HL-60 (cell line): ENCODE data around the gene SMIM5.

Experiments
- POLR2AphosphoS5 ChIP-seq: IDR thresholded peaks from 2 replicates; pipeline ENCODE4 v1.6.1; 2012; ENCODE audit warnings: low read depth
- SPI1 ChIP-seq: IDR thresholded peaks from 2 replicates; pipeline ENCODE4 v1.6.1; 2012; ENCODE audit warnings: low read depth, mild to moderate bottlenecking, borderline replicate concordance
- TF ChIP-seq, protein P1 (sequence below): IDR thresholded peaks from one replicate; pipeline ENCODE4 v1.5.1; 2011; ENCODE audit warnings: low read length, control low read depth, inconsistent platforms; ENCODE audit not compliant: insufficient read depth
- TF ChIP-seq, protein P2 (sequence below): IDR thresholded peaks from 2 replicates; pipeline ENCODE4 v1.6.1; 2012; ENCODE audit warnings: low read depth; ENCODE audit not compliant: insufficient replicate concordance

DNA sequence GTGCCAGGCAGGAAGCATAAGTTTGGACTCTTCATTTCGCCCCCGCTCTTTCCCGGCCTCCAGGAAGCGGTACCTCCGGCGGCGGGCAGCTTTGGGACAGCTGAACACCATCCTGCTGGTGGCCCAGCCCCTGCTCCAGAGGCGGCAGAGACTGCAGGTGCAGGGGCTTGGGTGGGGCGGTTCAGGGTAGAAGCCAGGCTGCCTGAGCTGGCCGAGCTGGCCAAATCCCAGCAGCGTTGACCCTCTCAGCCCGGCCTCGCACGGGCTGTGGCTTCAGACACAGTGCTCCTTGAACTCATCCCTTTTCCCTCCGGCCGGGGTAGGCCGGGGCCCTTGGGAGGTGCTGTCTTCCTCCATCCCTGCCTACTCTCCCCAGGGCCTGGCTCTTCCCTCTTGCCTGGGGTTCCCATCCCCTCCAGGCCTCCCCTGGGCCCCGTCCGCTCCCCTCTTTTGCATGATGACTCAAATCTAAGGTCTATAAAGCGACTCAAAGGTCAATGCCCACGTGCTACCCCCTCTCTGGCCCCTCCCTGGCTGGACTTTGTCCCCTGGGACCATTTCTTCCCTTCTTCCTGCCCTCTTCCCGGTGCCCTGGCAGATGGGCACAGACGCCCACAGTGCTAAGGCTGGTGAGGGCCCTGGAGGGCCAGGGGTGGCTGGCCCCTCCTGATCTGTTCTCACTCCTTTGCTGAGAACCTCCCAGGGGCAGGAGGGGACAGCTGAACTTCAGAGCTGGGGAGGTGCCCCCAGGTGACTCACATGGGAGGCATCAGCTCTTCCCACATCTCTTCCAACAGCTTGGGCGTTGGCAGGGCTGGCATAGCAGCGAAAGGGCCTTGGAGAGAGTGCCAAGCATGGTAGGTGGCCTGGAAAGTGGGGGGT, 22.9 kb upstream of the SMIM5 start:
- no peak for TF ChIP-seq POLR2AphosphoS5
- TF ChIP-seq, protein P1, sequence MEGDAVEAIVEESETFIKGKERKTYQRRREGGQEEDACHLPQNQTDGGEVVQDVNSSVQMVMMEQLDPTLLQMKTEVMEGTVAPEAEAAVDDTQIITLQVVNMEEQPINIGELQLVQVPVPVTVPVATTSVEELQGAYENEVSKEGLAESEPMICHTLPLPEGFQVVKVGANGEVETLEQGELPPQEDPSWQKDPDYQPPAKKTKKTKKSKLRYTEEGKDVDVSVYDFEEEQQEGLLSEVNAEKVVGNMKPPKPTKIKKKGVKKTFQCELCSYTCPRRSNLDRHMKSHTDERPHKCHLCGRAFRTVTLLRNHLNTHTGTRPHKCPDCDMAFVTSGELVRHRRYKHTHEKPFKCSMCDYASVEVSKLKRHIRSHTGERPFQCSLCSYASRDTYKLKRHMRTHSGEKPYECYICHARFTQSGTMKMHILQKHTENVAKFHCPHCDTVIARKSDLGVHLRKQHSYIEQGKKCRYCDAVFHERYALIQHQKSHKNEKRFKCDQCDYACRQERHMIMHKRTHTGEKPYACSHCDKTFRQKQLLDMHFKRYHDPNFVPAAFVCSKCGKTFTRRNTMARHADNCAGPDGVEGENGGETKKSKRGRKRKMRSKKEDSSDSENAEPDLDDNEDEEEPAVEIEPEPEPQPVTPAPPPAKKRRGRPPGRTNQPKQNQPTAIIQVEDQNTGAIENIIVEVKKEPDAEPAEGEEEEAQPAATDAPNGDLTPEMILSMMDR = no peak
- TF ChIP-seq, protein P2, sequence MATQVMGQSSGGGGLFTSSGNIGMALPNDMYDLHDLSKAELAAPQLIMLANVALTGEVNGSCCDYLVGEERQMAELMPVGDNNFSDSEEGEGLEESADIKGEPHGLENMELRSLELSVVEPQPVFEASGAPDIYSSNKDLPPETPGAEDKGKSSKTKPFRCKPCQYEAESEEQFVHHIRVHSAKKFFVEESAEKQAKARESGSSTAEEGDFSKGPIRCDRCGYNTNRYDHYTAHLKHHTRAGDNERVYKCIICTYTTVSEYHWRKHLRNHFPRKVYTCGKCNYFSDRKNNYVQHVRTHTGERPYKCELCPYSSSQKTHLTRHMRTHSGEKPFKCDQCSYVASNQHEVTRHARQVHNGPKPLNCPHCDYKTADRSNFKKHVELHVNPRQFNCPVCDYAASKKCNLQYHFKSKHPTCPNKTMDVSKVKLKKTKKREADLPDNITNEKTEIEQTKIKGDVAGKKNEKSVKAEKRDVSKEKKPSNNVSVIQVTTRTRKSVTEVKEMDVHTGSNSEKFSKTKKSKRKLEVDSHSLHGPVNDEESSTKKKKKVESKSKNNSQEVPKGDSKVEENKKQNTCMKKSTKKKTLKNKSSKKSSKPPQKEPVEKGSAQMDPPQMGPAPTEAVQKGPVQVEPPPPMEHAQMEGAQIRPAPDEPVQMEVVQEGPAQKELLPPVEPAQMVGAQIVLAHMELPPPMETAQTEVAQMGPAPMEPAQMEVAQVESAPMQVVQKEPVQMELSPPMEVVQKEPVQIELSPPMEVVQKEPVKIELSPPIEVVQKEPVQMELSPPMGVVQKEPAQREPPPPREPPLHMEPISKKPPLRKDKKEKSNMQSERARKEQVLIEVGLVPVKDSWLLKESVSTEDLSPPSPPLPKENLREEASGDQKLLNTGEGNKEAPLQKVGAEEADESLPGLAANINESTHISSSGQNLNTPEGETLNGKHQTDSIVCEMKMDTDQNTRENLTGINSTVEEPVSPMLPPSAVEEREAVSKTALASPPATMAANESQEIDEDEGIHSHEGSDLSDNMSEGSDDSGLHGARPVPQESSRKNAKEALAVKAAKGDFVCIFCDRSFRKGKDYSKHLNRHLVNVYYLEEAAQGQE = no peak
- no peak for TF ChIP-seq SPI1
